ENCODE data around the gene SFMBT2. TPM values are rescaled to one million over a fixed set of nuclear protein-coding genes. Genes with fewer than 3 reads are reported as not detected.
"Not testable (repeated sequence)": the region's sequence is repeated elsewhere in the genome, so short reads cannot be mapped to it uniquely, and the experiment has no call there.

The SFMBT2 gene
- total RNA-seq, 6 experiments from 2014 or later, result 1.4 to 3.4 (median 1.8) TPM

- Histone ChIP-seq H3K27ac (peak overlapping the region in 1 of 3 donors; percentile 50), H3K4me1 (peaks cover 0 to 13% (median 0%) of the 10 kb centered on the region in 4 donors), H3K9me3 (no peaks in the 10 kb centered on the region), H3K27me3 (no peaks in the 10 kb centered on the region), H3K36me3 (no peaks in the 10 kb centered on the region), H3K4me3 (no peak overlapping the region)
- peak; percentile 72 to 74 (median 73) for ATAC-seq
- intact Hi-C loops (cut with DNase I), result no loop called here
- no peak for DNase-seq
- WGBS (ENCODE audit: insufficient coverage, low coverage, low lambda C conversion rate, missing lambda C conversion rate), result 39% methylated on average over 12 of the region's 14 CpGs
- TF ChIP-seq, protein P1, sequence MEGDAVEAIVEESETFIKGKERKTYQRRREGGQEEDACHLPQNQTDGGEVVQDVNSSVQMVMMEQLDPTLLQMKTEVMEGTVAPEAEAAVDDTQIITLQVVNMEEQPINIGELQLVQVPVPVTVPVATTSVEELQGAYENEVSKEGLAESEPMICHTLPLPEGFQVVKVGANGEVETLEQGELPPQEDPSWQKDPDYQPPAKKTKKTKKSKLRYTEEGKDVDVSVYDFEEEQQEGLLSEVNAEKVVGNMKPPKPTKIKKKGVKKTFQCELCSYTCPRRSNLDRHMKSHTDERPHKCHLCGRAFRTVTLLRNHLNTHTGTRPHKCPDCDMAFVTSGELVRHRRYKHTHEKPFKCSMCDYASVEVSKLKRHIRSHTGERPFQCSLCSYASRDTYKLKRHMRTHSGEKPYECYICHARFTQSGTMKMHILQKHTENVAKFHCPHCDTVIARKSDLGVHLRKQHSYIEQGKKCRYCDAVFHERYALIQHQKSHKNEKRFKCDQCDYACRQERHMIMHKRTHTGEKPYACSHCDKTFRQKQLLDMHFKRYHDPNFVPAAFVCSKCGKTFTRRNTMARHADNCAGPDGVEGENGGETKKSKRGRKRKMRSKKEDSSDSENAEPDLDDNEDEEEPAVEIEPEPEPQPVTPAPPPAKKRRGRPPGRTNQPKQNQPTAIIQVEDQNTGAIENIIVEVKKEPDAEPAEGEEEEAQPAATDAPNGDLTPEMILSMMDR (IDR thresholded peaks at IDR 0.05), result no peak
- no peak for TF ChIP-seq POLR2A (IDR thresholded peaks at IDR 0.05)
Measured at GRCh38 chr10:7184660-7185366, 226.0 kb downstream of the SFMBT2 start.

DNA sequence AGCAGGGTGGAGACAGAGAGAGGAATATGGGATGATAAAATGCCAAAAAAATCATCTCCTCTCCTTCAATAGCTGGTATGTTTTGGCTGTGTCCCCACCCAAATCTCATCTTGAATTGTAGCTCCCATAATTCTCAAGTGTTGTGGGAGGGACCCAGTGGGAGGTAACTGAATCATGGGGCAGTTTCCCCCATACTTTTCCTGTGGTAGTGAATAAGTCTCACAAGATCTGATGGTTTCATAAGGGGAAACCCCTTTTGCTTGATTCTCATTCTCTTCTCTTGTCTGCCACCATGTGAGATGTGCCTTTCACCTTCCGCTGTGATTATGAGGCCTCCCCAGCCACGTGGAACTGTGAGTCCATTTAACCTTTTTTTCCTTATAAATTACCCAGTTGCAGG lies 226.7 kb downstream of the SFMBT2 start:
- H3K27ac ChIP-seq; H3K4me3 ChIP-seq; H3K36me3 ChIP-seq; ATAC-seq; DNase-seq; H3K9me3 ChIP-seq; H3K27me3 ChIP-seq; intact Hi-C loops (cut with DNase I): not testable (repeated sequence)
- 50% methylated on average over 2 of the region's 2 CpGs for WGBS (ENCODE audit: insufficient coverage, low coverage, low lambda C conversion rate, missing lambda C conversion rate)
- H3K4me1 ChIP-seq, result peaks cover 0 to 13% (median 0%) of the 10 kb centered on the region in 4 donors

DNA sequence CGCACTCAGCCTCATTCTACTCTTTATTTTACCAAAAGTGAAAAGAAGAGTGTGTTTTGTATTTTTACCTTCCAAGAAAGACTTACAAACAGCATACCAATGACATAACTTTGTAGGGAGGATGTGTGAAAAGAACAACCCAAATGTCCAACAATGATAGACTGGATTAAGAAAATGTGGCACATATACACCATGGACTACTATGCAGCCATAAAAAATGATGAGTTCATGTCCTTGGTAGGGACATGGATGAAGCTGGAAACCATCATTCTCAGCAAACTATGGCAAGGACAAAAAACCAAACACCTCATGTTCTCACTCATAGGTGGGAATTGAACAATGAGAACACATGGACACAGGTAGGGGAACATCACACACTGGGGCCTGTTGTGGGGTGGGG lies 228.5 kb downstream of the SFMBT2 start:
- peaks cover 0 to 13% (median 0%) of the 10 kb centered on the region in 4 donors for H3K4me1 ChIP-seq
- DNase-seq; intact Hi-C loops (cut with DNase I); ATAC-seq; H3K4me3 ChIP-seq; H3K36me3 ChIP-seq; H3K9me3 ChIP-seq; H3K27me3 ChIP-seq; H3K27ac ChIP-seq: not testable (repeated sequence)
- 42% methylated on average over 1 of the region's 1 CpG for WGBS (ENCODE audit: insufficient coverage, low coverage, low lambda C conversion rate, missing lambda C conversion rate)

GRCh38 chr10:7181420-7181819 lies 229.4 kb downstream of the SFMBT2 start:
- Histone ChIP-seq H3K4me1 (peaks cover 0 to 13% (median 0%) of the 10 kb centered on the region in 4 donors), H3K27me3 (no peaks in the 10 kb centered on the region), H3K27ac (no peak overlapping the region), H3K4me3 (no peak overlapping the region), H3K36me3 (no peaks in the 10 kb centered on the region), H3K9me3 (no peaks in the 10 kb centered on the region)
- DNase-seq (no peak), ATAC-seq (no peak)
- TF ChIP-seq, protein P1 (IDR thresholded peaks at IDR 0.05), result no peak
- no peak for TF ChIP-seq POLR2A (IDR thresholded peaks at IDR 0.05)
- intact Hi-C loops (cut with DNase I), result no loop called here
- 74% methylated on average over 2 of the region's 2 CpGs for WGBS (ENCODE audit: insufficient coverage, low coverage, low lambda C conversion rate, missing lambda C conversion rate)

DNA sequence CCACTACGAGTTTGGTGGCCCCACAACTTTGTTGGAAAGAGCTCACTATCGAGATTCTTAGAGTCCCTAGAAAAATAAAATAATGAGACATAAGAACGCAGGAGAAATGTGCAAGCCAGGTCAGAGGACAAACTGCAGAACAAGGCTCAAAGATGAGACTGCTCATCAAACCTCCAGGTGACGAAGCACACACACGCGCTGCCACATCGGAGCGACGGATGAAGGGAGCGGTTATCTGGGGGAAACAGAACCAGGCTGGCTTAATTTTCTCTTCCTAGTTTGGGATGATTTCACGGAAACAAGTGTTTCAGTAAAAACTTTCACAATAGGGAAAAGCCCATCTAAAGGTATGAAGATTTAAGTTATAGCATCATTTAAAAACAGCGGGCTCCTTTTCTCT lies 231.3 kb downstream of the SFMBT2 start:
- ATAC-seq, result no peak
- 80% methylated on average over 12 of the region's 12 CpGs for WGBS (ENCODE audit: insufficient coverage, low coverage, low lambda C conversion rate, missing lambda C conversion rate)
- H3K27me3 ChIP-seq, result no peaks in the 10 kb centered on the region
- H3K27ac ChIP-seq, result no peak overlapping the region
- H3K9me3 ChIP-seq, result no peaks in the 10 kb centered on the region
- no peak overlapping the region for H3K4me3 ChIP-seq
- no peak for TF ChIP-seq POLR2A (IDR thresholded peaks at IDR 0.05)
- TF ChIP-seq, protein P1 (IDR thresholded peaks at IDR 0.05), result no peak
- intact Hi-C loops (cut with DNase I), result no loop called here
- H3K36me3 ChIP-seq, result no peaks in the 10 kb centered on the region
- DNase-seq, result no peak
- no peaks in the 10 kb centered on the region for H3K4me1 ChIP-seq

Measured in right lobe of liver (tissue), 6 donors.